GM19351 (cell line): ENCODE data around the gene GSTT2.
A peak's percentile ranks its signal among the peaks of the same experiment; 100 is the strongest.
"Not testable (repeated sequence)": the region's sequence is repeated elsewhere in the genome, so short reads cannot be mapped to it uniquely, and the experiment has no call there.

ENCODE experiments used
- ATAC-seq: cut with Tn5 transposase; IDR thresholded peaks from one replicate; pipeline ENCODE4 v1.9.1; 2021; ENCODE audit warnings: mild to moderate bottlenecking, moderate library complexity; ENCODE audit not compliant: unreplicated experiment

Gene GSTT2

GRCh38 chr22:23971927-23972326, 8.0 kb upstream of the GSTT2 start:
- ATAC-seq = not testable (repeated sequence)

DNA sequence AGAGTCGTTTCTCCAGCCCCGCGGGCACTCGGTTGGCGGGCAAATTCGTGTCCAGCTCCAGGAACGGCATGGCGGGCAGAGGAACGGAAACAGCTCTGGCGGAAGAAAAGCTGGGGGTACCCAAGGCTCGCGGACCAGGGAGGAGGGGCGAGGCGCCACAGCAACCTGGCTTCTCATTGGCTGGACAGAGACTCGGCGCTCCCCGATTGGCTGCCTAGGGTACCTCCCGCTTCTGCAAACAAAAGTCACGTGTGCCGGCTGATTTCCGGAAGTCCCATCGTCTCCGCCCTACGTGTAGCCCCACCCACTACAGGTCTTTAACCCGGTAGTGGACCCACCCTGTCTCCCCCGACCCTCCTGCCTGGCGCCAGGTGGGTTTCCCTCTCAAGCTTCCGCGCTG, 5.6 kb upstream of the GSTT2 start, which contains the start of gene DDT:
DDT (minus strand) TSS at position 97 of the 400 bp plus-strand sequence; CDS start at position 70, 27 bp downstream.
- ATAC-seq = peak; percentile 90

DNA sequence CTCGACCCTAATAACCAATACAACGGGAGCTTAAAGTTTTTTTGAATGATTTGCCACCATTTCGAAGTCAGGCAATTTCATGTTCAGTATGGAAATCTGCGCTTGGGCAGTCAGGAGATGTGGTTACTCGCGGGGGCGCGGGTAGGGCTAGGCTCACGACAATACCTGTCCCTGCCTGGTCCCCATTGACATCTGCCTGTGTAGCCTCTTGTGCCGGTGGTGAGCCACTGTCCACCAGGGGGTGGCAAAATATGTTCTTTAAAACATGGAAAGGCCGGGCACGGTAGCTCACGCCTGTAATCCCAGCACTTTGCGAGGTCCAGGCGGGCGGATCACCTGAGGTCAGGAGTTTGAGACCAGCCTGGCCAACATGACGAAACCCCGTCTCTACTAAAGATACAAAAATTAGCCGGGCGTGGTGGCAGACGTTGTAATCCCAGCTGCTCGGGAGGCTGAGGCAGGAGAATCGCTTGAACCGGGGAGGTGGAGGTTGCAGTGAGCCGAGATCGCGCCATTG, 5.0 kb upstream of the GSTT2 start:
- not testable (repeated sequence) for ATAC-seq

DNA sequence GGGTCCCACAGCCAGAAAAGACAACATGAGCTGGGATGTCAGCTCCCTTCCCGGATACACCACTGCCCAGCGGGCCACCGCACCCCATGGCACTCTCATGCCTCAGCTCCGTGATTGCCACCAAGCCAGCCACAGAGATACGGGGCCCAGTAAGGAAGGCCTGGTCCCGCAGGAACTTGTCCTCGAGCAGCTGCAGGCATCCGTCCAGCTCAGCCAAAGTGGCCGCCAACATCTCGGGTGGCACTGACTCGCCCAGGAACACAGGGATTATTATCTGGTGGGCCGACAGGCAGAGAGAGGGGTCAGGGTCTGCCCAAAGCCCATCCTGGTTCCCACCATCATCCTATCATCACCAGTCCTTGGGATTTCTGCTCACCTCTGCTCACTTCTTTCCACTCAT, 2.6 kb upstream of the GSTT2 start:
- ATAC-seq = not testable (repeated sequence)

GRCh38 chr22:23980567-23980966, 633 bp downstream of the GSTT2 start:
- ATAC-seq = not testable (repeated sequence)

GRCh38 chr22:23984430-23984829, 4.5 kb downstream of the GSTT2 start:
- no peak for ATAC-seq

DNA sequence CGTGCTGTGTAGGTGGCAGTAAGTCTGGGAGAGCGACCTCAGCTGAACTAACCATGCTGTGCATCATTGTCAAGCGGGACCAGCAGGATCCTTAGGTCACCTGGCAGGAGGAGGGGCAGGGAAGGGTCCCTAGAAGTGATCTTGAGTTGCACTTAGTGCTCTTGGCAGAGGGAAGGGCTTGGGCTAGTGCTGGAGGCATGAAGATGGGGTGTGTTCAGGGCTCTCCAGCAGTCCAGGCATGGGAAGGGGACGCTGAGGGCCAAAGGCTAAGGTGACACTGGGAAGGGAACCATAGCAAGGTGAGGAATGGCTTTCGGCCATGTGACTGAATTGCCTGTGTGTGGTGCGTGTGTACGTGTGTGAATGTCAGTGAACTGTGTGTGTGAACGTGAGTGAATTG, 6.2 kb downstream of the GSTT2 start:
- not testable (repeated sequence) for ATAC-seq

DNA sequence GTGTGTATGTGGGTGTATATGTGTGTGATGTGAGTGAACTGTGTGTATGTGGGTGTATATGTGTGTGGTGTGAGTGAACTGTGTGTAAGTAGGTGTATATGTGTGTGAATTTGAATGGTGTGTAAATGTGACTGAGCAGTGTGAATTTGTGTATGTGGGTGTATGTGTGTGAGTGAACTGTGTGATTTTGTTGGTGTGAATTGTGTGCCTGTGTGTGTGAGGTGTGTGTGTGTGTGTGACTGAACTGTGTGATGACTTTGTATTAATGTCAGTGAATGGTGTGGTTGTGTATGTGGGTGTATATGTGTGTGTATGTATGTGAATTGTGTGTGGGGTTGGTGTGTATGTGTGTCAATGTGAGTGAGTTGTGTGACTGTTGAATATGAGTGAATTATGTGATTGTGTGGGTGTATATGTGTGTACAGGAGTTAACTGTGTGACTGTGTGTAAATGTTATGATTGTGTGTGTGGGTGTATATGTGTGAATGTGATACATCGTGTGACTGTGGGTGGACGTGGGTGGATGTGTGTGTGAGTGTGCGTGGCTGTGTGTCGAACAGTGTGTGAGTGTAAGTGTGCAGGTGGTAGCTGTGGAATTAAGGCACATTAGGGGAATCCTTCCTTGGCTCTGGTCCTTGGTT, 6.7 kb downstream of the GSTT2 start:
- not testable (repeated sequence) for ATAC-seq

DNA sequence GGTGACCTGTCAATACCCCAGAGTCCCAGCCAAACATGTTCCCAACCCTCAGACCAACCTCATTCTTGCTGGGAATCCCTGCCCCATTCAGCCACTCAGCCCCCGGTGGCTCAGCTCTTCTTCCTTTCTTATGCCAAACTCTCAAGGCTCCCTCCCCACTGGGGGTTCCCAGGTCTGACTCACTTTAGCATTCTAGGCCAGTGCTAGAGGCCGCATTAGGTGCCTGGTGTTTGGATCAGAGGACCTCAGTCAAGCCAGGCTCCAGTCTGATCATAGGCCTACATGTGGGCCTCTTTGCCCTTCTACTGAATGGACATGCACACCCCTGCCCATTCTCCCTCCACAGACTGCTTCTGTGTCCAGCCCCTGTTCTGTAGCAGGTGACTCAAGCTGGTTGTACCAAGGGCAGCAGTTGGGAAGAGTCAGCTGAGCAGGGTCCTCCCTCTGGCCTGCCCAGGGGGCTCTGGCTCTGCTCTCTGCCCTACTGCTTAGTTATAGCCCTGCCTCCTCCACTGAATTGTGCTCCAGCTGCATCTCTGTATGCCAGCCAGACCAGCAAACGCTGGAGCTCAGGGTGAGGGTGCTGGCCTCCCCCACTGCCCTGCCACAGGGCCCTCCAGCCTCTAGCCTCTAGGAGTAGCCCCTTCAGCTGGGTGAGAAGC, 9.8 kb downstream of the GSTT2 start:
- ATAC-seq = not testable (repeated sequence)

- not testable (repeated sequence) for ATAC-seq
Measured at GRCh38 chr22:23993080-23993479, 13.1 kb downstream of the GSTT2 start.

DNA sequence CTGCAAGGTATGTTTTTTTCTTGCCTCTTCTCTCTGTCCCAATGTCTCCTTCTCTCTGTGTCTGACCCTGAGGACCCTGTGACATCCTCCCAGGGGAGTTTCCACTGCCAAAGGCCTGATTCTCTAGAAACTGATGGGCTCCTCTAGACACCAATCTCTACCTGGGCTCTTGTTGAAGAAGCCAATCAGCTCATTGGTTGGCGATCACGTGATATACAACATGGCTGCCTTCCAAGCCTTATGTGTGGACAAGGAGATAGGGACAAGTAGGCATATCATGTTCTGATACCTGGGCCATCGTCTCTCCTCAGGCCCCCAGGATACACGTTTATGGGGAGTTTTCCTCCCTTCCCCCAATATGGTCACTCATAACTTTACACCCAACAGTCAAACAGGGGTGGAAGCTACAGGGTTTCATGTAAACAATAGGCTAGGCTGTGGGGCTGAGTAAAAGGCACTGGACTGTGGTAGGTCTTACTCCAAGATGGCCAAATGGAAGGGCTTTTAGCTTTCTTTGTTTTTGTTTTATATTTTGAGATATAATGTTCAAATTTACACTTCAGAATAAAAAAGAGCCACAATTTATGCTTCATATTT, 13.7 kb downstream of the GSTT2 start:
- ATAC-seq = not testable (repeated sequence)

DNA sequence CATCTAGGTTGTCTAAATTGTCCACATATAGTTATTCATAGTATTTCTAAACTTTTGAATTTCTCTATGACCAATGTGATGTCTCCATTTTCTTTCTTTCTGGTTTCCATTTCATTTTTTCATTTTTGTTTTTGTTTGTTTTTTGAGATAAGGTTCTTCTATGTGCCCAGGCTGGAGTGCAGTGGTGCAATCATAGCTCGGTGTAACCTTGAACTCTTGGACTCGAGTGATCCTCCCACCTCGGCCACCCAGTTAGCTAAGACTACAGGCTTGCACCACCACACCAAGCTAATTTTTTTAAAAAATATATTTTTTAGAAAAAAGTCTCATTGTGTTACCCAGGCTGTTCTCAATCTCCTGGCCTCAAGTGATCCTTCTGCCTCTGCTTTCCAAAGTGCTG, 17.2 kb downstream of the GSTT2 start:
- ATAC-seq = no peak

- not testable (repeated sequence) for ATAC-seq
Measured at GRCh38 chr22:23999779-24000178, 19.8 kb downstream of the GSTT2 start.

DNA sequence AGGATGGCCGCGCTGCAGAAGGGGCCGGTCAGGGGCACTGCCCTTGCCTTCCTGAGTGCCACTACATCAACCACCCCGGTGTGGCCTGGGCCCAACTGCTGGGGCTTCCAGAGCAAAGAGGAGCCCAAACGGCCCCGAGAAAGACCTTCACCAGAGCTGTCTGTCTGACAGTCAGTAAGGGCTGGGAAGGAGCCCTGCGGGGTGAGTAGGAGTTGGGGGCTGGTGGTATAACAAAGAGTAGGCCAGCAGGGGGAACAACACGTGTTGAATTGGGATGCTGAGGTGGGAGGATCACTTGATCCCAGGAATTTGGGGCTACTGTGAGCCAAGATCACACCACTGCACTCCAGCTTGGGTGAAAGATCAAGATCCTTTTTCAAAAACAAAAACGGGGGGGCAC, 21.4 kb downstream of the GSTT2 start:
- no peak for ATAC-seq

DNA sequence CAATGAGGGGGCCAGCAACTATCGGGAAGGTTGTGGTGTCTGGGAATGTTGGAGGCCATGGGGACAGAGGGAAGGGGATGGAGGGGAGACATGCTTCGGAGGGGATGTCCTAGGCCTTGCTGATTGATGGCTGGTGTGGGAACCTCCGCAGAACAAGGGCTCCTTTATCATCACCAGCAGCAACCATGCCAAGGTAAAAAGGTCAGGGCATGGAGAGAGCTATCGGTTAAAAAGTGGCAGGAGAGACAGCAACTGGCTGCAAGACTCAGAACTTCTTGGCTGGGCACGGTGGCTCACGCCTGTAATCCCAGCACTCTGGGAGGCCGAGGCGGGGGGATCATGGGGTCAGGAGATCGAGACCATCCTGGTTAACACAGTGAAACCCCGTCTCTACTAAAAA, 22.3 kb downstream of the GSTT2 start:
- no peak for ATAC-seq

DNA sequence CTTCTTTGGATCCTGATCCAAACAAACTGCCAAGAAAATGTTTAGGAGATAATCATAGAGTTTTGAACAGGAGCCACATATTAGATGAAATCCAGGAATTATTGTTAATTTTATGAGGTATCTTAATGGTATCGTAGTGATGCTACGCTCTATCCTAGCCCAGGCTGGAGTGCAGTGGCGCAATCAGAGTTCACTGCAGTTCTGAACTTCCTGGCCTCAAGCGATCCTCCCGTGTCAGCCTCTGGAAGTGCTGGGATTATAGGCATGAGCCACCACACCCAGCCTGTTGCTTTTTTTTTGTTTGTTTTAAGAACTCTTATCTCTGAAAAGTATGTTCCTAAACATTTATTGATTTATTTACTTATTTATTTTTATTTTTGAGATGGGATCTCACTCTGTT, 22.9 kb downstream of the GSTT2 start:
- no peak for ATAC-seq

GRCh38 chr22:24003887-24004286, 24.0 kb downstream of the GSTT2 start:
- ATAC-seq = no peak

DNA sequence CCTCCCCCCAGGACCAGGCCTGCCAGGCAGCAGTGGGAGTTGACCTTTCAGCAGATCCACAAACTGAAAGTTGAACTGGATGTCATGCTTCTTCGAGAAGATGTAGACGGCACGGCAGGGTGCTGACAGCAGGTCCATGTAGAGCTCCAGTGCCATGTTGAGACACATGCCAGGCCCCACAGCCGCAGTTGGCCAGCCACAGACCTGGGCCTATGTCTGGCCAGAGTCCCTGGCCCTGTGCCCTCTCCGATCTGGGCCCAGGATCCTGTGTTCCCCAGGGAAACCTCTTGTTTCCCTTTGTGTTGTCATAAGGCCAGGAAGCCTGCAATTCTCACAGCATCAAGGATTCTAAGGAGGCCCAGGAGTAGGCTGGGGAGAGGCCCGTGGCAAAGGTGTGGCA, 25.3 kb downstream of the GSTT2 start, which contains the start of gene GSTT4:
GSTT4 (minus strand) TSS at position 253 of the 400 bp plus-strand sequence; CDS start at position 156, 97 bp downstream.
- no peak for ATAC-seq

DNA sequence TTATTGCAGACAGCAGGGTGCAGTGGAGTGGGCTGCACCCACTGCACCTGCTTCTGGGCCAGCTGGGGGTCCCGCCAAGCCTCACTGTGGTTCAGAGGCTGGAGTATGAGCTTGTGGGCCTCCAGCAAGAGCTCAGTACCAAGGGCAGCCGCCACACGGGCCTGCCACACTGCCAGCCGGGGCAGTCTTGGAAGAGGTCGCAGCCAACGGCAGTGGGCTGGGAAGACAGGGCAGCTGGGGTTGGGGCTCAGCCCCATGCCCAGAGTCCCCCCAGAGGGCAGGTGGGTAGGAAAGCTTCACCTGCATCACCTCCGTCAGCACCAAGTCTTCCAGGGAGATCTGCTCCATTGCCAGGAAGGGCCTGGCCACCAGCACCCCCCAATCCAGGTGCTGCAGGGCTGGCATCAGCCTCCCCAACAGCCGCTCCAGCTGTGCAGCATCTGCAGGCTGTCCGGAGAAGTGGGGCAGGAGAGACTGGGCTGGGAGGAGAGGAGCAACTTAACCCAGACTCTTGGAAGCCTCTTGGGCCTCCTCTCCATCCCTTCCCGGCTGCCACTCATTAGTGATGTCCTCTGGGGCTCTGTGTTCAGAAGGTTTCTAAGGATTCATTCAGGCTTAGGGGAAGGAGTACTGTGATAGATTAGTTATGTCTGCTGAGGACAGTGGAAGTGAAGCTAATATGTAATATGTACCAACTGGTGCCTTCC, 26.4 kb downstream of the GSTT2 start:
- no peak for ATAC-seq

- ATAC-seq = no peak
Measured at GRCh38 chr22:24006914-24007214, 26.9 kb downstream of the GSTT2 start.

GRCh38 chr22:24007253-24008021, 27.5 kb downstream of the GSTT2 start:
- ATAC-seq = no peak
